Gastrocnemius medialis (tissue), 4 donors: ENCODE measurements around the gene FANCB. TPM values are rescaled to one million over a fixed set of nuclear protein-coding genes. Genes with fewer than 3 reads are reported as not detected.

ENCODE experiments used
- ATAC-seq, 2 donors: fragments of 150-250 bp; one replicate each; pipeline ENCODE4 v1.9.1; 2016
- DNase-seq, 2 donors: peaks; one replicate each; pipeline ENCODE4 v3.0.0-alpha.2; 2019
- H3K27ac ChIP-seq, 4 donors: fragments of 200-600 bp; sonication (generic); 1 replicate in 1 of 4; 2 replicates in 3 of 4; pipeline ENCODE4 v1.5.1; 2016 to 2018; ENCODE audit warnings: mild to moderate bottlenecking in 2 of 4, moderate library complexity in 1 of 4
- H3K27me3 ChIP-seq, 3 donors: fragments of 200-600 bp; sonication (generic) in 2 of 3; 1 replicate in 1 of 3; 2 replicates in 2 of 3; pipeline versions ENCODE4 v1.5.1 to v1.6.0; 2016 to 2019; ENCODE audit warnings: mild to moderate bottlenecking in 1 of 3, moderate library complexity in 1 of 3
- H3K36me3 ChIP-seq, 2 donors: fragments of 200-600 bp; sonication (generic) in 1 of 2; one replicate each; pipeline ENCODE4 v1.5.1; 2017 to 2018
- H3K4me1 ChIP-seq, 2 donors: fragments of 200-600 bp; sonication (generic) in 1 of 2; one replicate each; pipeline ENCODE4 v1.5.1; 2016 to 2017; ENCODE audit warnings: mild to moderate bottlenecking in 2 of 2
- H3K4me3 ChIP-seq, 4 donors: fragments of 200-600 bp; sonication (generic) in 3 of 4; 1 replicate in 1 of 4; 2 replicates in 3 of 4; pipeline ENCODE4 v1.5.1; 2016 to 2019; ENCODE audit warnings: mild to moderate bottlenecking in 2 of 4
- H3K9me3 ChIP-seq, 3 donors: fragments of 200-600 bp; sonication (generic) in 2 of 3; 1 replicate in 1 of 3; 2 replicates in 2 of 3; pipeline ENCODE4 v1.5.1; 2016 to 2019
- POLR2A ChIP-seq, 2 donors: fragments of 450-650 bp; IDR thresholded peaks; one replicate each; pipeline ENCODE4 v1.6.1; 2017; ENCODE audit warnings: antibody characterized with exemption in 2 of 2, mild to moderate bottlenecking in 2 of 2, moderate library complexity in 2 of 2
- in situ Hi-C, 4 donors: fragments of 200-750 bp; cut with MboI; loops; one replicate each; pipeline versions ENCODE4 v1.15.0 to v1.8.0; 2017; ENCODE audit warnings: low sequenced_read_pairs in 4 of 4
- intact Hi-C: fragments of 100-400 bp; cut with DNase I; formaldehyde crosslinking; loops from one replicate; pipeline ENCODE4 v1.15.1; 2023; ENCODE audit warnings: low total_unique reads
- total RNA-seq, 4 donors: library from RNA; depleted of rRNA; stranded (reverse); fragments of >200 nt; gene quantifications; one replicate each; pipeline versions ENCODE4 v1.1.0 to v1.2.3, GENCODE V29; 2016
- TF ChIP-seq, protein P1 (sequence below), 5 experiments: fragments of 450-650 bp in 3 of 5; fragments of 200-600 bp in 2 of 5; sonication (generic) in 2 of 5; IDR thresholded peaks in 4 of 5; conservative IDR thresholded peaks in 1 of 5; 1 replicate in 4 of 5; 2 replicates in 1 of 5; pipeline ENCODE4 v1.5.1; 2016 to 2019; ENCODE audit warnings: antibody characterized with exemption in 5 of 5, mild to moderate bottlenecking in 3 of 5, moderate library complexity in 3 of 5

FANCB gene
- total RNA-seq, 4 donors from 2014 or later, result 0.11 to 0.41 (median 0.16) TPM; not detected in 1

GRCh38 chrX:14832586-14832985 lies 40.3 kb downstream of the FANCB start:
- no peak overlapping the region for H3K27ac ChIP-seq
- TF ChIP-seq POLR2A (IDR thresholded peaks at IDR 0.05), result no peak
- TF ChIP-seq, protein P1, sequence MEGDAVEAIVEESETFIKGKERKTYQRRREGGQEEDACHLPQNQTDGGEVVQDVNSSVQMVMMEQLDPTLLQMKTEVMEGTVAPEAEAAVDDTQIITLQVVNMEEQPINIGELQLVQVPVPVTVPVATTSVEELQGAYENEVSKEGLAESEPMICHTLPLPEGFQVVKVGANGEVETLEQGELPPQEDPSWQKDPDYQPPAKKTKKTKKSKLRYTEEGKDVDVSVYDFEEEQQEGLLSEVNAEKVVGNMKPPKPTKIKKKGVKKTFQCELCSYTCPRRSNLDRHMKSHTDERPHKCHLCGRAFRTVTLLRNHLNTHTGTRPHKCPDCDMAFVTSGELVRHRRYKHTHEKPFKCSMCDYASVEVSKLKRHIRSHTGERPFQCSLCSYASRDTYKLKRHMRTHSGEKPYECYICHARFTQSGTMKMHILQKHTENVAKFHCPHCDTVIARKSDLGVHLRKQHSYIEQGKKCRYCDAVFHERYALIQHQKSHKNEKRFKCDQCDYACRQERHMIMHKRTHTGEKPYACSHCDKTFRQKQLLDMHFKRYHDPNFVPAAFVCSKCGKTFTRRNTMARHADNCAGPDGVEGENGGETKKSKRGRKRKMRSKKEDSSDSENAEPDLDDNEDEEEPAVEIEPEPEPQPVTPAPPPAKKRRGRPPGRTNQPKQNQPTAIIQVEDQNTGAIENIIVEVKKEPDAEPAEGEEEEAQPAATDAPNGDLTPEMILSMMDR (IDR thresholded peaks at IDR 0.05 in 4 of 5, conservative IDR thresholded peaks at IDR 0.05 in 1 of 5), result no peak
- intact Hi-C loops, result no loop called here

GRCh38 chrX:14832151-14832550 lies 40.7 kb downstream of the FANCB start:
- in situ Hi-C loops, result no loop called here
- Histone ChIP-seq H3K36me3 (no peaks in the 10 kb centered on the region), H3K9me3 (no peaks in the 10 kb centered on the region), H3K27me3 (no peaks in the 10 kb centered on the region), H3K4me3 (no peak overlapping the region), H3K4me1 (no peaks in the 10 kb centered on the region), H3K27ac (no peak overlapping the region)
- no peak for TF ChIP-seq POLR2A (IDR thresholded peaks at IDR 0.05)
- TF ChIP-seq, protein P1 (IDR thresholded peaks at IDR 0.05 in 4 of 5, conservative IDR thresholded peaks at IDR 0.05 in 1 of 5), result no peak
- ATAC-seq, result no peak
- DNase-seq, result no peak
- intact Hi-C loops, result no loop called here

More at GRCh38 chrX:14832586-14832985, 40.3 kb downstream of the FANCB start:
- DNase-seq, result no peak
- in situ Hi-C loops, result no loop called here
- no peaks in the 10 kb centered on the region for H3K9me3 ChIP-seq
- H3K36me3 ChIP-seq, result no peaks in the 10 kb centered on the region
- H3K27me3 ChIP-seq, result no peaks in the 10 kb centered on the region
- no peaks in the 10 kb centered on the region for H3K4me1 ChIP-seq
- no peak for ATAC-seq
- no peak overlapping the region for H3K4me3 ChIP-seq

DNA sequence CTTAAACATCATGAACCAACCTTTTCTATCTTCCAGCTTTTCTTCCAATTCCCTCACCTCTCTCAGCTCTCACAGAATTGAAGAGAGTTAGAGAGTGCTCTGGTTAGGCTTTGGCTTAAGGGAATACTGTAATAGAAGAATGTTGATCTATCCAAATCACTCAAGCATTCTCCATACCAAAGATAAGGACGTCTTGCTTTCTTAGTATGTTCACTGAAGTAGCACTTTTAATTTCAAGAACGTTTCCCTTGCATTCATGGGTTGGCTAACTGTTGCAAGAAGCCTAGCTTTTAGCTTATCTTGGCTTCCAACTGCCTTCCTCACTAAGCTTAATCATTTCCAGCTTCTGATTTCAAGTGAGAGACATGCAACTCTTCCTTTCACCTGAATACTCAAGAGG lies 43.2 kb downstream of the FANCB start:
- Histone ChIP-seq H3K36me3 (no peaks in the 10 kb centered on the region), H3K4me3 (no peak overlapping the region), H3K4me1 (no peaks in the 10 kb centered on the region), H3K27ac (no peak overlapping the region), H3K27me3 (no peaks in the 10 kb centered on the region), H3K9me3 (no peaks in the 10 kb centered on the region)
- in situ Hi-C loops (no loop called here), intact Hi-C loops (no loop called here)
- TF ChIP-seq, protein P1 (IDR thresholded peaks at IDR 0.05 in 4 of 5, conservative IDR thresholded peaks at IDR 0.05 in 1 of 5), result no peak
- TF ChIP-seq POLR2A (IDR thresholded peaks at IDR 0.05), result no peak
- no peak for ATAC-seq
- DNase-seq, result no peak

DNA sequence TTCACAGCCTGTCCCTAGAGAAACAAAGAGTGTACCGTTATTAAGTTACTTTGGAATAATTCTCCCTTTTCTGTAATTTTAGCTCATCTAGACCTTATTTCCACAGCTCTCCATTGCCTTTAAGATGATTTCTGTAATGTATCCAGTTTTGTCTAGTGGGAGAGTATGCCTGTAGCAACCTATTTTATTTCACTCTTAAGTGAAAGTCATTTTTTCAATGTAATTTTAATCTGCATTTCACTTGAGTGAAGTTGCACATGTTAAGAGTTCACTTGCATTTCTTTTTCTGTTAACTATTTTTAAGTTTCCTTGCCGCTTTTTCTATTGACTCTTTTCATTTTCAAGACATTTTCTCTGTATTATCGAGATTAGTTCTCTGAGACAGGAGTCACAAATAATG lies 46.5 kb downstream of the FANCB start:
- Histone ChIP-seq H3K27ac (no peak overlapping the region), H3K27me3 (no peaks in the 10 kb centered on the region), H3K9me3 (no peaks in the 10 kb centered on the region), H3K4me3 (no peak overlapping the region), H3K4me1 (no peaks in the 10 kb centered on the region), H3K36me3 (no peaks in the 10 kb centered on the region)
- TF ChIP-seq, protein P1 (IDR thresholded peaks at IDR 0.05 in 4 of 5, conservative IDR thresholded peaks at IDR 0.05 in 1 of 5), result no peak
- no peak for TF ChIP-seq POLR2A (IDR thresholded peaks at IDR 0.05)
- intact Hi-C loops, result no loop called here
- in situ Hi-C loops, result no loop called here
- no peak for DNase-seq
- ATAC-seq, result no peak

- in situ Hi-C loops (no loop called here), intact Hi-C loops (no loop called here)
- Histone ChIP-seq H3K4me3 (no peak overlapping the region), H3K9me3 (no peaks in the 10 kb centered on the region), H3K27me3 (no peaks in the 10 kb centered on the region), H3K4me1 (no peaks in the 10 kb centered on the region), H3K36me3 (no peaks in the 10 kb centered on the region), H3K27ac (no peak overlapping the region)
- DNase-seq (no peak), ATAC-seq (no peak)
- TF ChIP-seq POLR2A (IDR thresholded peaks at IDR 0.05), result no peak
- TF ChIP-seq, protein P1 (IDR thresholded peaks at IDR 0.05 in 4 of 5, conservative IDR thresholded peaks at IDR 0.05 in 1 of 5), result no peak
These were observed 47.0 kb downstream of the FANCB start for GRCh38 chrX:14825851-14826250.
